Naive thymus-derived CD8-positive, alpha-beta T cell (primary cell): ENCODE measurements around the gene SPHKAP. TPM values are rescaled to one million over a fixed set of nuclear protein-coding genes. Genes with fewer than 3 reads are reported as not detected.
"Not testable (repeated sequence)": the region's sequence is repeated elsewhere in the genome, so short reads cannot be mapped to it uniquely, and the experiment has no call there.

Experiments used
- ATAC-seq, 2 donors: fragments of 150-1000 bp; cut with Tn5 transposase in 1 of 2; sonication (Bioruptor Pico), chemical (Tn5 transposase) in 1 of 2; 1 replicate in 1 of 2; 2 replicates in 1 of 2; pipeline ENCODE4 v1.10.0; 2021; ENCODE audit warnings: mild to moderate bottlenecking in 2 of 2, moderate library complexity in 2 of 2
- POLR2A ChIA-PET: fragments of 350-600 bp; sonication (Branson Sonifier 250); formaldehyde crosslinking; loops from one replicate; lab custom pipeline; 2021; ENCODE audit warnings: antibody characterized with exemption; lab: Charles Lee
- DNase-seq, 10 donors: peaks; one replicate each; pipeline versions ENCODE4 v3.0.0 to v3.0.0-alpha.2; 2020 to 2022
- H3K27ac Mint-ChIP-seq, 10 donors: one replicate each; pipeline ENCODE4 v1.8.0; 2020 to 2022; ENCODE audit warnings: mild to moderate bottlenecking in 10 of 10, mixed read lengths in 10 of 10, moderate library complexity in 4 of 10, inconsistent platforms in 1 of 10
- H3K27me3 Mint-ChIP-seq, 5 donors: one replicate each; pipeline ENCODE4 v1.8.0; 2021 to 2022; ENCODE audit warnings: mixed read lengths in 5 of 5
- H3K36me3 Mint-ChIP-seq, 3 donors: one replicate each; pipeline ENCODE4 v1.8.0; 2020 to 2022; ENCODE audit warnings: mixed read lengths in 3 of 3, mild to moderate bottlenecking in 2 of 3, inconsistent platforms in 1 of 3
- H3K4me1 Mint-ChIP-seq, 4 donors: one replicate each; pipeline ENCODE4 v1.8.0; 2021 to 2022; ENCODE audit warnings: mixed read lengths in 4 of 4
- H3K4me3 Mint-ChIP-seq, 10 donors: one replicate each; pipeline ENCODE4 v1.8.0; 2020 to 2022; ENCODE audit warnings: mild to moderate bottlenecking in 10 of 10, mixed read lengths in 10 of 10, moderate library complexity in 6 of 10, inconsistent platforms in 1 of 10
- H3K9me3 Mint-ChIP-seq, 9 donors: one replicate each; pipeline ENCODE4 v1.8.0; 2020 to 2022; ENCODE audit warnings: mixed read lengths in 9 of 9, mild to moderate bottlenecking in 3 of 9, inconsistent platforms in 1 of 9, moderate library complexity in 1 of 9
- polyA plus RNA-seq, 3 donors: library from polyadenylated mRNA; unstranded; fragments of 300-500 nt; fragmentation: Illumina TruSeq; gene quantifications; one replicate each; pipeline ENCODE4 v1.2.3, GENCODE V29; 2021
- total RNA-seq, 8 experiments: library from RNA in 2 of 8; stranded (reverse) in 2 of 8; gene quantifications; one replicate each; pipeline ENCODE4 v1.2.3 and lab custom pipeline; 2021 to 2026

The SPHKAP gene, protein sequence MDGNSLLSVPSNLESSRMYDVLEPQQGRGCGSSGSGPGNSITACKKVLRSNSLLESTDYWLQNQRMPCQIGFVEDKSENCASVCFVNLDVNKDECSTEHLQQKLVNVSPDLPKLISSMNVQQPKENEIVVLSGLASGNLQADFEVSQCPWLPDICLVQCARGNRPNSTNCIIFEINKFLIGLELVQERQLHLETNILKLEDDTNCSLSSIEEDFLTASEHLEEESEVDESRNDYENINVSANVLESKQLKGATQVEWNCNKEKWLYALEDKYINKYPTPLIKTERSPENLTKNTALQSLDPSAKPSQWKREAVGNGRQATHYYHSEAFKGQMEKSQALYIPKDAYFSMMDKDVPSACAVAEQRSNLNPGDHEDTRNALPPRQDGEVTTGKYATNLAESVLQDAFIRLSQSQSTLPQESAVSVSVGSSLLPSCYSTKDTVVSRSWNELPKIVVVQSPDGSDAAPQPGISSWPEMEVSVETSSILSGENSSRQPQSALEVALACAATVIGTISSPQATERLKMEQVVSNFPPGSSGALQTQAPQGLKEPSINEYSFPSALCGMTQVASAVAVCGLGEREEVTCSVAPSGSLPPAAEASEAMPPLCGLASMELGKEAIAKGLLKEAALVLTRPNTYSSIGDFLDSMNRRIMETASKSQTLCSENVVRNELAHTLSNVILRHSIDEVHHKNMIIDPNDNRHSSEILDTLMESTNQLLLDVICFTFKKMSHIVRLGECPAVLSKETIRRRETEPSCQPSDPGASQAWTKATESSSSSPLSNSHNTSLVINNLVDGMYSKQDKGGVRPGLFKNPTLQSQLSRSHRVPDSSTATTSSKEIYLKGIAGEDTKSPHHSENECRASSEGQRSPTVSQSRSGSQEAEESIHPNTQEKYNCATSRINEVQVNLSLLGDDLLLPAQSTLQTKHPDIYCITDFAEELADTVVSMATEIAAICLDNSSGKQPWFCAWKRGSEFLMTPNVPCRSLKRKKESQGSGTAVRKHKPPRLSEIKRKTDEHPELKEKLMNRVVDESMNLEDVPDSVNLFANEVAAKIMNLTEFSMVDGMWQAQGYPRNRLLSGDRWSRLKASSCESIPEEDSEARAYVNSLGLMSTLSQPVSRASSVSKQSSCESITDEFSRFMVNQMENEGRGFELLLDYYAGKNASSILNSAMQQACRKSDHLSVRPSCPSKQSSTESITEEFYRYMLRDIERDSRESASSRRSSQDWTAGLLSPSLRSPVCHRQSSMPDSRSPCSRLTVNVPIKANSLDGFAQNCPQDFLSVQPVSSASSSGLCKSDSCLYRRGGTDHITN (N-terminal part only)
- total RNA-seq: not detected
- not detected for polyA plus RNA-seq
- 0 reads per million in 6 experiments for total RNA-seq (lab: John Stamatoyannopoulos, UW)

DNA sequence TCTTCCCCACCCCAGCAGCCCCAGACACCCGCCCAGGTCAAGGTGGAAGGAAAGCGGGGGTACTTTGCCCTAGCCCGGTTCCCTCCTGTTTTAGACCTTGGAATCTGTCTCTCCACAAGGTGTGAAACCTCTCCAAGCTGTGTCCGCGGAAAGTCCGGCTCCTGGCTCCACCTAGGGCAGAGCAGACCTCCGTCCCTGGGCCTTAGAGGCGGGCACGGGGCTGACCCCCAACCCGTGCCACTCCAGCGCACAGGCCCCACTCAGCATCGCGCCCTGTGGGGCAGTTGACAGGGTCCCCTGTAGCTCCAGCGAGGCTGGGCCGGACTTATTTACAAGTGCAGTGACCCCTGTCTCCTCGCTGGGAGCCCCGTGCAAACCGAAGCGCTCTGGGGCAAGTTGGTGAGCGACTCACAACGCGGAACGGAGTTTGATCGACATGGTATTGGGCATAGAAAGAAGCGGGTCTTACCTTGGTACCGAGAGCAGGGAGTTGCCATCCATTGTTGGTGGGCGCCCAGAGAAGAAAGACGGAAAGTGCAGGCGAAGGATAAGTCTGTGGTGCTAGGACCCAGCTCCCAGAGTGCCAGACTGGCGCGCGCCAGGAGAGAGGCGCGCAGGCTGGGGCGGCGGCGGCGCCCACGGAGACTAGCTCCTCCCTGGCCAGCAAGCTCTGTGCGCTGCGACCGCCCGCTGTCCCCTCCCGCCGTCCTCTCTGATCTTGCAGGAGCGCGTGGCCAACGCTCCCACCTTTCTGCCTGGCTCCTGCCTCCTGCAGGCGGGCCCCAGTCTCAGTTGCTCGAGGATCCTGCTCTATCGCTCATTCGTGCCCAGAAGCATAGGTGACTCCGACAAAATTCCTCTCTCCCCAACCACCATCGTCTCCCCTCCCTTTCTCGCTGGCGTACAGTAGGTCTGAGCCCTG, at the start of gene SPHKAP:
Gene SPHKAP, minus strand, starts transcription at position 590 of the 922 bp plus-strand sequence. Its CDS starts 89 bp downstream, at position 501.
- no peak within 1 kb of the TSS for H3K4me3 Mint-ChIP-seq
- H3K36me3 Mint-ChIP-seq: peaks cover 0 to 7% (median 2%) of the 10 kb centered on the region in 3 donors
- peak within 1 kb of the TSS in 1 of 10 donors; percentile 18 for H3K27ac Mint-ChIP-seq
- peaks cover 5 to 29% (median 16%) of the 10 kb centered on the region in 5 donors for H3K27me3 Mint-ChIP-seq
- POLR2A ChIA-PET: no interaction called here
- peaks cover 0 to 34% (median 15%) of the 10 kb centered on the region in 9 donors for H3K9me3 Mint-ChIP-seq
- DNase-seq (no peak), ATAC-seq (no peak)
- H3K4me1 Mint-ChIP-seq: peaks cover 0 to 1% (median 0%) of the 10 kb centered on the region in 4 donors

DNA sequence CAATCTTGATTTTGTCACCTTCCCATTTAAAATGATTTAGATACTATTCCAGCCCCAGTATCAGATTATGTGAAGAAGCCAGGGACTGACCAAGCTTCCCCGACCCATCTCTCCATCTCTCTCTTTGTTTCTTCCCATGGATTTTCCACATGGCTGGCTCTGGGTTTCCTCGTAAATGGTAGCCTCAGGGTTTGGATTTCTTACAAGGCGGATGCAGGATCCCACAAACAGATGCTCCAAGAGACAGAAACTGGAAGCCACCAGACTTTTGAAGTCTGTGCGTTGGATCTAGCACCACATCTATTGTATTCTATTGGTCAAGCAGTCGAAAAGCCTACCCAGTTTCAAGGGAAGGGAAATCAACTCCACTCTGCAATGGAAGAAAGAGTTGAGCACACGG, 46.0 kb upstream of the SPHKAP start:
- POLR2A ChIA-PET: no interaction called here
- H3K4me1 Mint-ChIP-seq: no peaks in the 10 kb centered on the region
- H3K36me3 Mint-ChIP-seq: peaks cover 0 to 3% (median 0%) of the 10 kb centered on the region in 3 donors
- H3K27me3 Mint-ChIP-seq: no peaks in the 10 kb centered on the region
- no peak overlapping the region for H3K4me3 Mint-ChIP-seq
- no peak overlapping the region for H3K27ac Mint-ChIP-seq
- peaks cover 0 to 9% (median 3%) of the 10 kb centered on the region in 9 donors for H3K9me3 Mint-ChIP-seq
- ATAC-seq (no peak), DNase-seq (no peak)

GRCh38 chr2:228224410-228224809, 42.9 kb upstream of the SPHKAP start:
- Mint-ChIP-seq H3K4me3 (no peak overlapping the region), H3K27me3 (no peaks in the 10 kb centered on the region), H3K4me1 (no peaks in the 10 kb centered on the region), H3K36me3 (peaks cover 0 to 3% (median 0%) of the 10 kb centered on the region in 3 donors), H3K27ac (no peak overlapping the region), H3K9me3 (peaks cover 0 to 10% (median 2%) of the 10 kb centered on the region in 9 donors)
- POLR2A ChIA-PET: no interaction called here
- ATAC-seq: no peak
- DNase-seq: no peak

GRCh38 chr2:228218593-228218992, 37.1 kb upstream of the SPHKAP start:
- DNase-seq, ATAC-seq, POLR2A ChIA-PET, H3K4me3 Mint-ChIP-seq, H3K27ac Mint-ChIP-seq, H3K27me3 Mint-ChIP-seq, H3K36me3 Mint-ChIP-seq, H3K4me1 Mint-ChIP-seq: not testable (repeated sequence)
- H3K9me3 Mint-ChIP-seq: peaks cover 0 to 18% (median 5%) of the 10 kb centered on the region in 9 donors

- no peaks in the 10 kb centered on the region for H3K4me1 Mint-ChIP-seq
- ATAC-seq: no peak
These were observed 16.0 kb upstream of the SPHKAP start for GRCh38 chr2:228197504-228197903.

DNA sequence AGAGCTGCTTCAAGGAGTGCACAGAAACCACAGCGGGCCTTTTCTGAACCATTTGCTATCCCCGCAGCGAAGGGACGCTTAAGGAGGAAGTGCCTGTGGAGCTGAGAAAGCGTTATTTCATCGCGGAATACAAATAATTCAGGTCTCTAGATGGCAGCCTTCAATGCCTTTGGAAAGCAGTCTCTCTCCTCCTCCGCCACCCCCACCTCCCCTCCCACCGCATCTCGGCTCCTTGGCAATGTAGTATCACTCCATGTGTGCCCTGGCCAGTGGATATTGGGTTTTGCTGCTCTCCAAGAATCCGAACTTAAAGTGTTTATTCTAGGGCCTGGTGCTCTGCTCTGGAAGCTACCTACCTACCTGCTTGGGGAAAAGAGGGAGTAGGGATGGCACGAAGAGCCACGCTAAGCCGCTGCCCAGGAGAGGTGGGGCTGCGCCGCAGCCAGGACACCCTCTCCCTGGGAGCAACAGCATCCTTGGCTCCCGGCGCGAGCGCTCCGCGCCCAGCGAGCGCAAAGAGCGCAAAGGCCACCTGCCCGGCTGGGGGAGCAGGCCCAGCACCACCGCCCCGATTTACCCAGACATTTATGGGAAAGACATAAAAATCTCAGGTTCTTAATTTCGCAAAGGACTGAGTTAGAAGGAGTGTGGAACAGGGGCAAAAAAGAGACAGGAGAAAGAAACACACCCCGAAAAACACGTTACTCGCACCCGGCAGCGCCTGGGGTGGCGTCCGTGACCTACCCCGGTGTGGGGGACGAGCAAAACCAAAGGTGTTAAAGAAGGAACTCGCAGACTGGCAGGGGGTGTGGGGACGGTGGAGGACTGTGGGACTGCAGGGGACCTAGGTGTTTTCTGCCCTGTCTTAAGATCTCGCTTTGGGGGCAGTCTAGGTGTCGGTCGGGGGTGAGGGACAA, 1.0 kb downstream of the SPHKAP start:
- H3K36me3 Mint-ChIP-seq: peaks cover 0 to 7% (median 2%) of the 10 kb centered on the region in 3 donors

More at GRCh38 chr2:228197504-228197903, 16.0 kb upstream of the SPHKAP start:
- POLR2A ChIA-PET: no interaction called here
- Mint-ChIP-seq H3K9me3 (peaks cover 0 to 18% (median 5%) of the 10 kb centered on the region in 9 donors), H3K27me3 (no peaks in the 10 kb centered on the region), H3K4me3 (no peak overlapping the region), H3K27ac (no peak overlapping the region), H3K36me3 (no peaks in the 10 kb centered on the region)
- DNase-seq: no peak

GRCh38 chr2:228167290-228167689, 14.2 kb downstream of the SPHKAP start:
- DNase-seq (no peak), ATAC-seq (no peak)
- Mint-ChIP-seq H3K9me3 (peaks cover 0 to 8% (median 0%) of the 10 kb centered on the region in 9 donors), H3K27me3 (no peaks in the 10 kb centered on the region), H3K36me3 (no peaks in the 10 kb centered on the region), H3K4me1 (no peaks in the 10 kb centered on the region), H3K27ac (no peak overlapping the region), H3K4me3 (no peak overlapping the region)
- POLR2A ChIA-PET: no interaction called here

More for the DNA sequence above, 1.0 kb downstream of the SPHKAP start:
- DNase-seq: no peak
- POLR2A ChIA-PET: no interaction called here
- Mint-ChIP-seq H3K9me3 (peaks cover 0 to 29% (median 11%) of the 10 kb centered on the region in 9 donors), H3K4me3 (no peak overlapping the region), H3K4me1 (peaks cover 0 to 1% (median 0%) of the 10 kb centered on the region in 4 donors), H3K27me3 (peaks cover 5 to 29% (median 16%) of the 10 kb centered on the region in 5 donors), H3K27ac (peak overlapping the region in 1 of 10 donors; percentile 18)
- no peak for ATAC-seq

- no peak overlapping the region for H3K27ac Mint-ChIP-seq
- no peaks in the 10 kb centered on the region for H3K27me3 Mint-ChIP-seq
- peaks cover 0 to 10% (median 3%) of the 10 kb centered on the region in 9 donors for H3K9me3 Mint-ChIP-seq
- H3K4me3 Mint-ChIP-seq: no peak overlapping the region
- ATAC-seq (no peak), DNase-seq (no peak)
- no peaks in the 10 kb centered on the region for H3K4me1 Mint-ChIP-seq
- POLR2A ChIA-PET: no interaction called here
- no peaks in the 10 kb centered on the region for H3K36me3 Mint-ChIP-seq
These were observed 16.8 kb downstream of the SPHKAP start for GRCh38 chr2:228164718-228165117.

- no peak for ATAC-seq
- Mint-ChIP-seq H3K36me3 (no peaks in the 10 kb centered on the region), H3K4me1 (no peaks in the 10 kb centered on the region), H3K4me3 (no peak overlapping the region), H3K27ac (no peak overlapping the region), H3K9me3 (peaks cover 6 to 21% (median 10%) of the 10 kb centered on the region in 9 donors), H3K27me3 (no peaks in the 10 kb centered on the region)
- no peak for DNase-seq
- POLR2A ChIA-PET: no interaction called here
These were observed 23.6 kb downstream of the SPHKAP start for GRCh38 chr2:228157841-228158240.

DNA sequence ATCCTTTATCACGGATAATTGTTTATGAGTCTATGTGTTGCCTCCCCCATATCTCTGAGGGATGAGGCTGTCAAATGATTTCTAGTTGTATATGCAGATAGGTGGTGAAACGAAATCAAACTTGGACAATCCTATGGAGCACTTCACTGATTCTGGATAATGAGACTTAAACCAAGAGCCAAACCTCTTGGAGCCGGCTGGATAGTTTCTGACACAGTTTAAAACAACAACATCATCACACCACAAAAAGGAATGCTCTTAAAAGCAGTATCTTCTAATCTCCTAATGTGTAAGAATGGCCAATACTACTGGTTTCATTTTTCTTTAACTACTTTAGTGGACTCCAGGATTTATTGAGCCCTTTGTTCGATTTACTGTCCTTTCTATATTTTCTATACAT, 36.5 kb downstream of the SPHKAP start:
- POLR2A ChIA-PET: no interaction called here
- H3K27me3 Mint-ChIP-seq: peaks cover 0 to 3% (median 0%) of the 10 kb centered on the region in 5 donors
- ATAC-seq: no peak
- H3K9me3 Mint-ChIP-seq: peaks cover 0 to 19% (median 5%) of the 10 kb centered on the region in 9 donors
- H3K27ac Mint-ChIP-seq: no peak overlapping the region
- no peak overlapping the region for H3K4me3 Mint-ChIP-seq
- H3K4me1 Mint-ChIP-seq: no peaks in the 10 kb centered on the region
- no peak for DNase-seq
- no peaks in the 10 kb centered on the region for H3K36me3 Mint-ChIP-seq
